Endodermal cell (in vitro differentiated cells): ENCODE results near the gene NTRK2. TPM values are rescaled to one million over a fixed set of nuclear protein-coding genes. Genes with fewer than 3 reads are reported as not detected.

Source experiments
- DNase-seq: peaks from one replicate; pipeline ENCODE4 v3.0.0-alpha.2; 2017
- H3K27ac ChIP-seq: 2 replicates; pipeline ENCODE4 v1.5.1; 2013; ENCODE audit warnings: mild to moderate bottlenecking, low read depth, low read length, moderate library complexity
- H3K27me3 ChIP-seq: 2 replicates; pipeline ENCODE4 v1.6.1; 2013; ENCODE audit warnings: mild to moderate bottlenecking, low read length, moderate library complexity; ENCODE audit not compliant: insufficient read depth, control insufficient read depth, poor library complexity, severe bottlenecking
- H3K36me3 ChIP-seq: 2 replicates; pipeline ENCODE4 v1.7.0; 2013; ENCODE audit warnings: mild to moderate bottlenecking, low read length, moderate library complexity; ENCODE audit not compliant: control insufficient read depth, insufficient read depth
- H3K4me1 ChIP-seq: one replicate; pipeline ENCODE4 v1.7.0; 2013; ENCODE audit warnings: low read length; ENCODE audit not compliant: control insufficient read depth, insufficient read depth
- H3K4me3 ChIP-seq: 2 replicates; pipeline ENCODE4 v1.5.1; 2013; ENCODE audit warnings: mild to moderate bottlenecking, low read length, moderate library complexity
- H3K9ac ChIP-seq: 2 replicates; pipeline ENCODE4 v1.6.1; 2013; ENCODE audit warnings: mild to moderate bottlenecking, low read length, moderate library complexity; ENCODE audit not compliant: poor library complexity, severe bottlenecking; ENCODE audit errors: extremely low read depth
- H3K9me3 ChIP-seq: 2 replicates; pipeline ENCODE4 v1.6.1; 2013; ENCODE audit warnings: mild to moderate bottlenecking, low read length, moderate library complexity; ENCODE audit not compliant: control insufficient read depth
- H3K27ac Mint-ChIP-seq: 2 replicates; pipeline ENCODE4 v1.8.0; 2020; ENCODE audit warnings: mixed read lengths
- H3K27me3 Mint-ChIP-seq: 2 replicates; pipeline ENCODE4 v1.8.0; 2021; ENCODE audit warnings: mild to moderate bottlenecking, mixed read lengths; ENCODE audit not compliant: insufficient read depth
- H3K36me3 Mint-ChIP-seq: 2 replicates; pipeline ENCODE4 v1.8.0; 2020; ENCODE audit warnings: low read depth, mixed read lengths
- H3K4me1 Mint-ChIP-seq: 2 replicates; pipeline ENCODE4 v1.8.0; 2020; ENCODE audit warnings: mixed read lengths
- H3K4me3 Mint-ChIP-seq: 2 replicates; pipeline ENCODE4 v1.8.0; 2020; ENCODE audit warnings: mild to moderate bottlenecking, moderate library complexity, mixed read lengths
- H3K9me3 Mint-ChIP-seq: 2 replicates; pipeline ENCODE4 v1.8.0; 2020; ENCODE audit warnings: mild to moderate bottlenecking, mixed read lengths
- CTCF ChIP-seq: fragments of 200-600 bp; sonication (generic); conservative IDR thresholded peaks from 2 replicates; pipeline ENCODE4 v1.5.0; 2021; ENCODE audit warnings: antibody characterized with exemption, mild to moderate bottlenecking
- WGBS, 2 experiments: methylation state at CpG; one replicate each; pipeline versions ENCODE4 v1.1.5 to v1.1.7; 2013; ENCODE audit warnings: missing lambda C conversion rate in 2 of 2, mixed read lengths in 1 of 2; ENCODE audit not compliant: insufficient coverage in 1 of 2, insufficient read length in 1 of 2; 5-methylcytosine and 5-hydroxymethylcytosine counted together
- total RNA-seq, 2 donors: library from RNA; stranded (reverse); fragmentation: NEBNext Ultra II Directional in 1 of 2; extraction: Animal tissue kit (Norgen Biotek cat#: 25700) in 1 of 2; gene quantifications; 2 replicates in 1 of 2; 3 replicates in 1 of 2; pipeline ENCODE4 v1.2.1, GENCODE V29; 2021

NTRK2 gene
- total RNA-seq, 2 donors from 2014 or later: 0.09 to 0.18 TPM

- Histone ChIP-seq H3K27ac (no peak overlapping the region), H3K27me3 (no peaks in the 10 kb centered on the region), H3K9me3 (no peaks in the 10 kb centered on the region), H3K4me3 (no peak overlapping the region), H3K4me1 (no peaks in the 10 kb centered on the region), H3K9ac (no peak overlapping the region), H3K36me3 (no peaks in the 10 kb centered on the region)
- no peak for DNase-seq
- Mint-ChIP-seq H3K9me3 (peaks cover 3% of the 10 kb centered on the region), H3K4me3 (no peak overlapping the region), H3K4me1 (peaks cover 21% of the 10 kb centered on the region), H3K27me3 (no peaks in the 10 kb centered on the region), H3K27ac (no peak overlapping the region), H3K36me3 (no peaks in the 10 kb centered on the region)
- WGBS, 2 experiments: 95 to 98% methylated on average over 4 to 6 of the region's 7 CpGs
- TF ChIP-seq CTCF: no peak
These were observed 41.9 kb downstream of the NTRK2 start for GRCh38 chr9:84711398-84711777.

- no peak for DNase-seq
- H3K27ac Mint-ChIP-seq: no peak overlapping the region
- no peaks in the 10 kb centered on the region for H3K36me3 Mint-ChIP-seq
- no peaks in the 10 kb centered on the region for H3K9me3 Mint-ChIP-seq
- WGBS, 2 experiments: 95% methylated on average over 6 of the region's 6 CpGs; no CpG with 5 or more reads in 1 of the 2 experiments
- Histone ChIP-seq H3K27ac (no peak overlapping the region), H3K9me3 (no peaks in the 10 kb centered on the region), H3K9ac (no peak overlapping the region), H3K4me1 (no peaks in the 10 kb centered on the region), H3K27me3 (no peaks in the 10 kb centered on the region), H3K36me3 (no peaks in the 10 kb centered on the region), H3K4me3 (no peak overlapping the region)
- no peak overlapping the region for H3K4me3 Mint-ChIP-seq
- no peak for TF ChIP-seq CTCF
- H3K4me1 Mint-ChIP-seq: peaks cover 21% of the 10 kb centered on the region
- no peaks in the 10 kb centered on the region for H3K27me3 Mint-ChIP-seq
These were observed 42.4 kb downstream of the NTRK2 start for GRCh38 chr9:84711936-84712335.

DNA sequence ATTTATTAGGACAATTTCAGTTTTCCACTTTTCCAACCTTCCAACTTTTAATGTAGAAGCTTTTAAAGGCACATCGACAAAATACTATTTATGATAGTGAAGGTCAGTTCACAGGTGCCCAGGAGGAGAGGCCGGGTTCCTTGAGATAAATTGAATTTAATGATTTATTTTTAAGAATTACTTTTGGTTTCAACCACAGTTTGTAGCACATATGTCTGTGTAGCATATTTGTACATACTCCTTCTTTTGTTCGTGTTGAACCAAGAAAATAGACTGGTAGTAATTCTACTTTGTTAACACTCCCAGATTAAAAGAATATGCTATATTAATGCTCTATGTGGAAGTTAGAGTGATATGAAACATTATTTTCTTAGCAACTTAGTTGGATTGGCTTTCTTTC is 46.7 kb downstream of the NTRK2 start:
- Mint-ChIP-seq H3K9me3 (no peaks in the 10 kb centered on the region), H3K27me3 (no peaks in the 10 kb centered on the region), H3K27ac (no peak overlapping the region), H3K36me3 (no peaks in the 10 kb centered on the region), H3K4me3 (no peak overlapping the region), H3K4me1 (no peaks in the 10 kb centered on the region)
- no peaks in the 10 kb centered on the region for H3K36me3 ChIP-seq
- 90% methylated on average over 2 of the region's 3 CpGs; no CpG with 5 or more reads in 1 of the 2 experiments for WGBS, 2 experiments
- TF ChIP-seq CTCF: no peak
- H3K4me1 ChIP-seq: no peaks in the 10 kb centered on the region
- H3K27me3 ChIP-seq: no peaks in the 10 kb centered on the region
- H3K9ac ChIP-seq: no peak overlapping the region
- no peak overlapping the region for H3K4me3 ChIP-seq
- no peak for DNase-seq
- H3K27ac ChIP-seq: no peak overlapping the region
- no peaks in the 10 kb centered on the region for H3K9me3 ChIP-seq
